OCI-LY3 (cell line): ENCODE measurements around the gene LRRC10.

Source experiments
- EZH2phosphoT487 ChIP-seq: fragments of 200-600 bp; shearing (Covaris generic); IDR thresholded peaks from 2 replicates; pipeline ENCODE4 v1.6.1; 2018; ENCODE audit warnings: antibody characterized with exemption, mixed run types, low read depth
- TF ChIP-seq, protein P1 (sequence below): fragments of 200-600, 300-600 bp; sonication (generic); IDR thresholded peaks from 2 replicates; pipeline ENCODE4 v1.5.1; 2014; ENCODE audit warnings: antibody characterized with exemption, low read length, low read depth

GRCh38 chr12:69613351-69613750, 2.6 kb upstream of the LRRC10 start:
- TF ChIP-seq, protein P1, sequence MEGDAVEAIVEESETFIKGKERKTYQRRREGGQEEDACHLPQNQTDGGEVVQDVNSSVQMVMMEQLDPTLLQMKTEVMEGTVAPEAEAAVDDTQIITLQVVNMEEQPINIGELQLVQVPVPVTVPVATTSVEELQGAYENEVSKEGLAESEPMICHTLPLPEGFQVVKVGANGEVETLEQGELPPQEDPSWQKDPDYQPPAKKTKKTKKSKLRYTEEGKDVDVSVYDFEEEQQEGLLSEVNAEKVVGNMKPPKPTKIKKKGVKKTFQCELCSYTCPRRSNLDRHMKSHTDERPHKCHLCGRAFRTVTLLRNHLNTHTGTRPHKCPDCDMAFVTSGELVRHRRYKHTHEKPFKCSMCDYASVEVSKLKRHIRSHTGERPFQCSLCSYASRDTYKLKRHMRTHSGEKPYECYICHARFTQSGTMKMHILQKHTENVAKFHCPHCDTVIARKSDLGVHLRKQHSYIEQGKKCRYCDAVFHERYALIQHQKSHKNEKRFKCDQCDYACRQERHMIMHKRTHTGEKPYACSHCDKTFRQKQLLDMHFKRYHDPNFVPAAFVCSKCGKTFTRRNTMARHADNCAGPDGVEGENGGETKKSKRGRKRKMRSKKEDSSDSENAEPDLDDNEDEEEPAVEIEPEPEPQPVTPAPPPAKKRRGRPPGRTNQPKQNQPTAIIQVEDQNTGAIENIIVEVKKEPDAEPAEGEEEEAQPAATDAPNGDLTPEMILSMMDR: no peak
- TF ChIP-seq EZH2phosphoT487: no peak
